Measurements from ENCODE around the gene MFF. TPM values are rescaled to one million over a fixed set of nuclear protein-coding genes. Genes with fewer than 3 reads are reported as not detected.

The MFF gene
- total RNA-seq, 1 experiment from 2014 or later: 83.3 TPM

GRCh38 chr2:227293531-227293930 is 31.5 kb upstream of the MFF start:
- no peak overlapping the region for H2BK20ac ChIP-seq (ENCODE audit: low read depth, low read length, poor library complexity, severe bottlenecking)
- H3K4ac ChIP-seq (ENCODE audit: low read depth, low read length): no peak overlapping the region
- WGBS (ENCODE audit: extremely low coverage, insufficient read length, low lambda C conversion rate): no CpG with 5 or more reads among the region's 4 CpGs
- no peak overlapping the region for H3K27ac ChIP-seq (ENCODE audit: insufficient read length, low read depth, low read length)
- Mint-ChIP-seq H3K27ac (no peak overlapping the region), H3K4me1 (no peaks in the 10 kb centered on the region), H3K9me3 (no peaks in the 10 kb centered on the region), H3K27me3 (ENCODE audit: low read depth) (no peaks in the 10 kb centered on the region), H3K36me3 (ENCODE audit: insufficient read depth in 1 of 3, low read depth in 3 of 3) (0 out of 7 replicates have a peak, but pooled peaks cover 0 to 2% (median 0%) of the 10 kb centered on the region in 3 experiments), H3K4me3 (no peak overlapping the region)
- H3K23ac ChIP-seq (ENCODE audit: insufficient read length, low read depth, low read length): no peak overlapping the region
- H3K9me3 ChIP-seq (ENCODE audit: control insufficient read depth, low read depth, low read length): no peaks in the 10 kb centered on the region
- no peak overlapping the region for H4K8ac ChIP-seq (replicated peaks; ENCODE audit: insufficient read length, low read depth, low read length)
- H3K4me2 ChIP-seq (ENCODE audit: insufficient read depth, insufficient read length, low read length): no peak overlapping the region
- H3K79me2 ChIP-seq (ENCODE audit: insufficient read depth, low read length): no peaks in the 10 kb centered on the region
- no peak for DNase-seq
- H4K5ac ChIP-seq (ENCODE audit: insufficient read length, low read depth, low read length): no peak overlapping the region
- no peak overlapping the region for H2AK5ac ChIP-seq (ENCODE audit: insufficient read length, low read length)
- H3K27me3 ChIP-seq (ENCODE audit: insufficient read depth, low read length): no peaks in the 10 kb centered on the region
- no peaks in the 10 kb centered on the region for H3K79me1 ChIP-seq (ENCODE audit: insufficient read depth, low read depth, low read length, poor library complexity, severe bottlenecking)
- H2BK5ac ChIP-seq (ENCODE audit: insufficient read length, low read length): no peak overlapping the region
- TF ChIP-seq CTCF (conservative IDR thresholded peaks at IDR 0.05): no peak
- H2BK15ac ChIP-seq (ENCODE audit: low read depth, low read length): no peak overlapping the region
- no peak overlapping the region for H2AFZ ChIP-seq (ENCODE audit: low read length)
- H3K9ac ChIP-seq (ENCODE audit: extremely low read depth, insufficient read length, low read length): no peak overlapping the region
- H3T11ph ChIP-seq (ENCODE audit: low read length): no peak overlapping the region
- no peak overlapping the region for H3K14ac ChIP-seq (ENCODE audit: insufficient read depth, low read length)
- no peak overlapping the region for H3K56ac ChIP-seq (ENCODE audit: insufficient read length, low read depth, low read length)
- no peak overlapping the region for H2BK120ac ChIP-seq (ENCODE audit: low read depth, low read length, poor library complexity, severe bottlenecking)
- no peaks in the 10 kb centered on the region for H3K4me1 ChIP-seq (ENCODE audit: insufficient read depth, low read length)
- no peak overlapping the region for H4K91ac ChIP-seq (ENCODE audit: insufficient read length, low read depth, low read length)
- no peaks in the 10 kb centered on the region for H3K23me2 ChIP-seq (ENCODE audit: insufficient read length, low read depth, low read length, poor library complexity, severe bottlenecking)
- H2BK12ac ChIP-seq (ENCODE audit: insufficient read length, low read depth, low read length): no peak overlapping the region
- H3K18ac ChIP-seq (ENCODE audit: insufficient read length, low read depth, low read length): no peak overlapping the region
- H4K20me1 ChIP-seq (ENCODE audit: control insufficient read depth, insufficient read depth, insufficient read length): no peaks in the 10 kb centered on the region
